Hepatocyte (in vitro differentiated cells): ENCODE results near the gene SEC23A. TPM values are rescaled to one million over a fixed set of nuclear protein-coding genes. Genes with fewer than 3 reads are reported as not detected.

Source experiments
- DNase-seq: peaks from one replicate; pipeline ENCODE4 v3.0.0-alpha.2; 2016; ENCODE audit warnings: low spot score
- H2AFZ ChIP-seq: fragments of 200-600 bp; sonication (generic); 2 replicates; pipeline ENCODE4 v1.6.0; 2016; ENCODE audit warnings: antibody characterized with exemption, mild to moderate bottlenecking
- H3K27ac ChIP-seq: fragments of 200-600 bp; sonication (generic); 2 replicates; pipeline ENCODE4 v1.5.1; 2016; ENCODE audit warnings: mild to moderate bottlenecking
- H3K27me3 ChIP-seq: fragments of 200-600 bp; sonication (generic); 2 replicates; pipeline ENCODE4 v1.6.1; 2016
- H3K36me3 ChIP-seq: fragments of 200-600 bp; sonication (generic); replicated peaks from 2 replicates; pipeline ENCODE4 v1.5.1; 2016; ENCODE audit warnings: low read depth; ENCODE audit not compliant: insufficient read depth
- H3K4me1 ChIP-seq: fragments of 200-600 bp; sonication (generic); 2 replicates; pipeline ENCODE4 v1.5.1; 2016; ENCODE audit warnings: mild to moderate bottlenecking, moderate library complexity; ENCODE audit not compliant: insufficient read depth
- H3K4me2 ChIP-seq: fragments of 200-600 bp; sonication (generic); 2 replicates; pipeline ENCODE4 v1.6.0; 2016
- H3K4me3 ChIP-seq: fragments of 200-600 bp; sonication (generic); 2 replicates; pipeline ENCODE4 v1.5.1; 2016; ENCODE audit warnings: mild to moderate bottlenecking
- H3K79me2 ChIP-seq: fragments of 200-600 bp; sonication (generic); 2 replicates; pipeline ENCODE4 v1.6.0; 2017; ENCODE audit warnings: mild to moderate bottlenecking
- H3K9me2 ChIP-seq: fragments of 200-600 bp; sonication (generic); replicated peaks from 2 replicates; pipeline ENCODE4 v1.6.0; 2017; ENCODE audit warnings: mild to moderate bottlenecking; ENCODE audit not compliant: insufficient read depth
- H3K9me3 ChIP-seq: fragments of 200-600 bp; sonication (generic); 2 replicates; pipeline ENCODE4 v1.5.1; 2016; ENCODE audit warnings: low read depth, mild to moderate bottlenecking
- H4K20me1 ChIP-seq: fragments of 200-600 bp; sonication (generic); 2 replicates; pipeline ENCODE4 v1.6.0; 2016; ENCODE audit warnings: mild to moderate bottlenecking; ENCODE audit not compliant: insufficient read depth, poor library complexity, severe bottlenecking
- CTCF ChIP-seq: fragments of 200-600 bp; sonication (generic); IDR thresholded peaks from 2 replicates; pipeline ENCODE4 v1.5.1; 2016; ENCODE audit warnings: antibody characterized with exemption, mild to moderate bottlenecking; ENCODE audit not compliant: poor library complexity
- EZH2 ChIP-seq: fragments of 200-600 bp; sonication (generic); IDR thresholded peaks from 2 replicates; pipeline ENCODE4 v1.6.1; 2016; ENCODE audit warnings: antibody characterized with exemption, mild to moderate bottlenecking, borderline replicate concordance
- EZH2phosphoT487 ChIP-seq: fragments of 200-600 bp; sonication (generic); IDR thresholded peaks from one replicate; pipeline ENCODE4 v1.6.1; 2018; ENCODE audit warnings: antibody characterized with exemption, mild to moderate bottlenecking, low read depth, moderate library complexity; ENCODE audit not compliant: unreplicated experiment, severe bottlenecking
- WGBS: methylation state at CpG from one replicate; pipeline ENCODE4 v1.1.6; 2016; ENCODE audit warnings: low lambda C conversion rate; ENCODE audit errors: missing lambda C conversion rate; 5-methylcytosine and 5-hydroxymethylcytosine counted together
- polyA plus RNA-seq: library from polyadenylated mRNA; unstranded; fragments of >200 nt; fragmentation: Nextera tagmentation; extraction: Ambion mirVana; gene quantifications from 2 replicates; pipeline ENCODE4 v1.2.1, GENCODE V29; 2016
- total RNA-seq: library from RNA; depleted of rRNA; stranded (reverse); fragments of >200 nt; gene quantifications from 2 replicates; pipeline ENCODE4 v1.2.3, GENCODE V29; 2014

The SEC23A gene
- total and polyA plus RNA-seq, 2 experiments from 2014 or later: 99.8 to 193 TPM

GRCh38 chr14:39035336-39035735, 67.7 kb downstream of the SEC23A start:
- H3K9me3 ChIP-seq: no peaks in the 10 kb centered on the region
- H2AFZ ChIP-seq: no peak overlapping the region
- no peak overlapping the region for H3K4me3 ChIP-seq
- no peaks in the 10 kb centered on the region for H3K27me3 ChIP-seq
- H4K20me1 ChIP-seq: no peaks in the 10 kb centered on the region
- no peak for DNase-seq
- H3K4me2 ChIP-seq: no peak overlapping the region
- H3K4me1 ChIP-seq: no peaks in the 10 kb centered on the region
- no peaks in the 10 kb centered on the region for H3K79me2 ChIP-seq
- no peaks in the 10 kb centered on the region for H3K9me2 ChIP-seq
- no peak overlapping the region for H3K27ac ChIP-seq
- no peak for TF ChIP-seq CTCF
- no peak for TF ChIP-seq EZH2
- no peak for TF ChIP-seq EZH2phosphoT487
- H3K36me3 ChIP-seq: no peaks in the 10 kb centered on the region

- Histone ChIP-seq H3K9me2 (no peaks in the 10 kb centered on the region), H3K36me3 (no peaks in the 10 kb centered on the region), H4K20me1 (no peaks in the 10 kb centered on the region), H3K79me2 (no peaks in the 10 kb centered on the region), H3K27ac (no peak overlapping the region), H3K4me1 (no peaks in the 10 kb centered on the region), H3K9me3 (no peaks in the 10 kb centered on the region), H3K4me2 (no peak overlapping the region), H2AFZ (no peak overlapping the region), H3K4me3 (no peak overlapping the region), H3K27me3 (no peaks in the 10 kb centered on the region)
- DNase-seq: peak; percentile 48
- 63% methylated on average over 3 of the region's 3 CpGs for WGBS
- TF ChIP-seq EZH2phosphoT487 (no peak), EZH2 (no peak), CTCF (peak; percentile 48)
These were observed 68.3 kb downstream of the SEC23A start for GRCh38 chr14:39034481-39035296.

GRCh38 chr14:39033371-39033770, 69.7 kb downstream of the SEC23A start:
- Histone ChIP-seq H3K4me1 (no peaks in the 10 kb centered on the region), H3K27ac (no peak overlapping the region), H3K4me2 (no peak overlapping the region), H3K79me2 (no peaks in the 10 kb centered on the region), H3K36me3 (no peaks in the 10 kb centered on the region), H2AFZ (no peak overlapping the region), H3K27me3 (no peaks in the 10 kb centered on the region), H3K9me2 (no peaks in the 10 kb centered on the region), H3K9me3 (no peaks in the 10 kb centered on the region), H3K4me3 (no peak overlapping the region), H4K20me1 (no peaks in the 10 kb centered on the region)
- TF ChIP-seq EZH2: no peak
- TF ChIP-seq CTCF: no peak
- TF ChIP-seq EZH2phosphoT487: no peak
- WGBS: 88% methylated on average over 4 of the region's 4 CpGs
- no peak for DNase-seq
